WTC11 (cell line): ENCODE data around the gene BRI3. TPM values are rescaled to one million over a fixed set of nuclear protein-coding genes. Genes with fewer than 3 reads are reported as not detected.

Source experiments
- ATAC-seq: fragments of 200-7000 bp; cut with Tn5 transposase; 2 replicates; pipeline ENCODE4 v1.10.0; 2021; ENCODE audit warnings: mild to moderate bottlenecking, moderate library complexity
- CTCF ChIA-PET: fragments of 300-600 bp; sonication (Branson Sonifier 250); formaldehyde crosslinking; loops from one replicate; lab custom pipeline; 2021; ENCODE audit warnings: antibody characterized with exemption; lab: Charles Lee
- POLR2A ChIA-PET: fragments of 350-600 bp; sonication (Branson Sonifier 250); formaldehyde crosslinking; loops from one replicate; lab custom pipeline; 2021; ENCODE audit warnings: antibody characterized with exemption; lab: Charles Lee
- DNase-seq: peaks from one replicate; pipeline ENCODE4 v3.0.0; 2021; ENCODE audit warnings: low spot score
- H3K27ac Mint-ChIP-seq: 2 replicates; pipeline ENCODE4 v1.8.0; 2021; ENCODE audit warnings: mixed read lengths
- H3K27me3 Mint-ChIP-seq: 2 replicates; pipeline ENCODE4 v1.8.0; 2021; ENCODE audit warnings: low read depth, mild to moderate bottlenecking, moderate library complexity, mixed read lengths
- H3K36me3 Mint-ChIP-seq: 2 replicates; pipeline ENCODE4 v1.8.0; 2021; ENCODE audit warnings: mixed read lengths
- H3K4me1 Mint-ChIP-seq: 2 replicates; pipeline ENCODE4 v1.8.0; 2022; ENCODE audit warnings: mixed read lengths
- H3K4me3 Mint-ChIP-seq: 2 replicates; pipeline ENCODE4 v1.8.0; 2021; ENCODE audit warnings: mild to moderate bottlenecking, moderate library complexity, mixed read lengths
- H3K9me3 Mint-ChIP-seq: 2 replicates; pipeline ENCODE4 v1.8.0; 2021; ENCODE audit warnings: mixed read lengths
- AR ChIP-seq: fragments of 250-450 bp; sonication (Bioruptor Pico); IDR thresholded peaks from 2 replicates; pipeline ENCODE4 v1.9.0; 2021; ENCODE audit warnings: mild to moderate bottlenecking
- ATF1 ChIP-seq: sonication (generic); formaldehyde crosslinking; IDR thresholded peaks from 2 replicates; pipeline ENCODE4 v1.8.1; 2023; ENCODE audit warnings: mild to moderate bottlenecking, moderate library complexity, missing genetic modification reagents
- CREM ChIP-seq: sonication (generic); formaldehyde crosslinking; IDR thresholded peaks from 2 replicates; pipeline ENCODE4 v1.8.1; 2022; ENCODE audit warnings: mild to moderate bottlenecking, missing genetic modification reagents, moderate library complexity
- IRF2 ChIP-seq: sonication (generic); formaldehyde crosslinking; IDR thresholded peaks from 2 replicates; pipeline ENCODE4 v1.8.0; 2022; ENCODE audit warnings: low read depth, missing genetic modification reagents, borderline replicate concordance
- NR3C1 ChIP-seq: sonication (generic); formaldehyde crosslinking; conservative IDR thresholded peaks from 2 replicates; pipeline ENCODE4 v1.8.1; 2023; ENCODE audit warnings: low read depth, mild to moderate bottlenecking, missing genetic modification reagents
- TEAD4 ChIP-seq: sonication (generic); formaldehyde crosslinking; IDR thresholded peaks from 2 replicates; pipeline ENCODE4 v1.8.0; 2022; ENCODE audit warnings: mild to moderate bottlenecking, missing genetic modification reagents
- ZBTB21 ChIP-seq: sonication (generic); formaldehyde crosslinking; IDR thresholded peaks from 2 replicates; pipeline ENCODE4 v1.8.1; 2023; ENCODE audit warnings: mild to moderate bottlenecking, missing genetic modification reagents, borderline replicate concordance
- ZBTB43 ChIP-seq: sonication (generic); formaldehyde crosslinking; IDR thresholded peaks from 2 replicates; pipeline ENCODE4 v1.8.1; 2023; ENCODE audit warnings: mild to moderate bottlenecking, missing genetic modification reagents
- ZMAT4 ChIP-seq: fragments of 250-450 bp; sonication (Bioruptor Pico); IDR thresholded peaks from 2 replicates; pipeline ENCODE4 v1.9.0; 2021; ENCODE audit warnings: mild to moderate bottlenecking
- ZNF138 ChIP-seq: sonication (generic); formaldehyde crosslinking; conservative IDR thresholded peaks from 2 replicates; pipeline ENCODE4 v1.8.1; 2022; ENCODE audit warnings: mild to moderate bottlenecking, moderate library complexity, missing genetic modification reagents
- ZNF219 ChIP-seq: sonication (generic); formaldehyde crosslinking; IDR thresholded peaks from 2 replicates; pipeline ENCODE4 v1.8.0; 2023; ENCODE audit warnings: missing genetic modification reagents, mild to moderate bottlenecking, borderline replicate concordance
- ZNF263 ChIP-seq: sonication (generic); formaldehyde crosslinking; IDR thresholded peaks from 2 replicates; pipeline ENCODE4 v1.8.1; 2022; ENCODE audit warnings: low read depth, mild to moderate bottlenecking, moderate library complexity, missing genetic modification reagents
- ZNF281 ChIP-seq: sonication (generic); formaldehyde crosslinking; IDR thresholded peaks from 2 replicates; pipeline ENCODE4 v1.8.0; 2023; ENCODE audit warnings: mild to moderate bottlenecking, missing genetic modification reagents
- ZNF423 ChIP-seq: fragments of 250-450 bp; sonication (Bioruptor Pico); IDR thresholded peaks from 2 replicates; pipeline ENCODE4 v2.1.2; 2022; ENCODE audit warnings: mild to moderate bottlenecking, moderate library complexity
- total RNA-seq: library from RNA; stranded (reverse); gene quantifications from 3 replicates; pipeline ENCODE4 v1.2.3, GENCODE V29; 2021
- TF ChIP-seq, protein P1 (sequence below): sonication (generic); formaldehyde crosslinking; conservative IDR thresholded peaks from 2 replicates; pipeline ENCODE4 v1.8.1; 2023; ENCODE audit warnings: mild to moderate bottlenecking, low read depth, missing genetic modification reagents, moderate library complexity
- TF ChIP-seq, protein P2 (sequence below): sonication (generic); formaldehyde crosslinking; IDR thresholded peaks from 2 replicates; pipeline ENCODE4 v1.8.0; 2022; ENCODE audit warnings: mild to moderate bottlenecking, missing genetic modification reagents
- TF ChIP-seq, protein P3 (sequence below): sonication (generic); formaldehyde crosslinking; IDR thresholded peaks from 2 replicates; pipeline ENCODE4 v1.8.0; 2022; ENCODE audit warnings: missing genetic modification reagents

Gene BRI3
- total RNA-seq, 1 experiment from 2014 or later, result 112 TPM

- Mint-ChIP-seq H3K27ac (peak overlapping the region; percentile 94; the same call in 1 of the 2 replicates), H3K4me3 (no peak overlapping the region), H3K4me1 (peaks cover 2% of the 10 kb centered on the region; the same call in 1 of the 2 replicates), H3K36me3 (peaks cover 4% of the 10 kb centered on the region; the same call in 1 of the 2 replicates), H3K27me3 (no peaks in the 10 kb centered on the region), H3K9me3 (peaks cover 7% of the 10 kb centered on the region)
- TF ChIP-seq, protein P1, sequence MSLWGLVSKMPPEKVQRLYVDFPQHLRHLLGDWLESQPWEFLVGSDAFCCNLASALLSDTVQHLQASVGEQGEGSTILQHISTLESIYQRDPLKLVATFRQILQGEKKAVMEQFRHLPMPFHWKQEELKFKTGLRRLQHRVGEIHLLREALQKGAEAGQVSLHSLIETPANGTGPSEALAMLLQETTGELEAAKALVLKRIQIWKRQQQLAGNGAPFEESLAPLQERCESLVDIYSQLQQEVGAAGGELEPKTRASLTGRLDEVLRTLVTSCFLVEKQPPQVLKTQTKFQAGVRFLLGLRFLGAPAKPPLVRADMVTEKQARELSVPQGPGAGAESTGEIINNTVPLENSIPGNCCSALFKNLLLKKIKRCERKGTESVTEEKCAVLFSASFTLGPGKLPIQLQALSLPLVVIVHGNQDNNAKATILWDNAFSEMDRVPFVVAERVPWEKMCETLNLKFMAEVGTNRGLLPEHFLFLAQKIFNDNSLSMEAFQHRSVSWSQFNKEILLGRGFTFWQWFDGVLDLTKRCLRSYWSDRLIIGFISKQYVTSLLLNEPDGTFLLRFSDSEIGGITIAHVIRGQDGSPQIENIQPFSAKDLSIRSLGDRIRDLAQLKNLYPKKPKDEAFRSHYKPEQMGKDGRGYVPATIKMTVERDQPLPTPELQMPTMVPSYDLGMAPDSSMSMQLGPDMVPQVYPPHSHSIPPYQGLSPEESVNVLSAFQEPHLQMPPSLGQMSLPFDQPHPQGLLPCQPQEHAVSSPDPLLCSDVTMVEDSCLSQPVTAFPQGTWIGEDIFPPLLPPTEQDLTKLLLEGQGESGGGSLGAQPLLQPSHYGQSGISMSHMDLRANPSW (CRISPR knock-in tag), result no peak
- TF ChIP-seq ZMAT4, result no peak
- no peak for TF ChIP-seq ATF1 (CRISPR knock-in tag)
- no peak for TF ChIP-seq NR3C1
- no peak for TF ChIP-seq CREM (CRISPR knock-in tag)
- TF ChIP-seq, protein P2, sequence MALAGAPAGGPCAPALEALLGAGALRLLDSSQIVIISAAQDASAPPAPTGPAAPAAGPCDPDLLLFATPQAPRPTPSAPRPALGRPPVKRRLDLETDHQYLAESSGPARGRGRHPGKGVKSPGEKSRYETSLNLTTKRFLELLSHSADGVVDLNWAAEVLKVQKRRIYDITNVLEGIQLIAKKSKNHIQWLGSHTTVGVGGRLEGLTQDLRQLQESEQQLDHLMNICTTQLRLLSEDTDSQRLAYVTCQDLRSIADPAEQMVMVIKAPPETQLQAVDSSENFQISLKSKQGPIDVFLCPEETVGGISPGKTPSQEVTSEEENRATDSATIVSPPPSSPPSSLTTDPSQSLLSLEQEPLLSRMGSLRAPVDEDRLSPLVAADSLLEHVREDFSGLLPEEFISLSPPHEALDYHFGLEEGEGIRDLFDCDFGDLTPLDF, result no peak
- ATAC-seq, result no peak; the same call in 1 of the 2 replicates
- ChIA-PET CTCF (interaction anchor here (0.6 to 0.9 kb wide), 2 partner anchors 11 to 12 kb away, joined by 3 read pairs; no protein-coding TSS in a partner anchor), POLR2A (interaction anchor here (0.6 to 0.7 kb wide), 3 partner anchors 115 to 420 kb away, joined by 3 to 4 read pairs (median 3); no protein-coding TSS in a partner anchor)
- DNase-seq, result no peak
Measured at GRCh38 chr7:98265841-98266271, 15.6 kb upstream of the BRI3 start.

GRCh38 chr7:98266840-98267239 lies 14.6 kb upstream of the BRI3 start:
- Mint-ChIP-seq H3K4me1 (peaks cover 2% of the 10 kb centered on the region; the same call in 1 of the 2 replicates), H3K9me3 (peaks cover 4% of the 10 kb centered on the region), H3K27ac (no peak overlapping the region), H3K27me3 (no peaks in the 10 kb centered on the region), H3K4me3 (no peak overlapping the region), H3K36me3 (no peaks in the 10 kb centered on the region; the same call in 1 of the 2 replicates)
- POLR2A ChIA-PET, result no interaction called here
- DNase-seq, result no peak
- ATAC-seq, result no peak
- CTCF ChIA-PET, result interaction anchor here (0.6 to 2.9 kb wide), 3 partner anchors 16 to 224 kb away, joined by 3 to 9 read pairs (median 7); no protein-coding TSS in a partner anchor
- TF ChIP-seq ZNF423 (CRISPR knock-in tag), result no peak
- no peak for TF ChIP-seq IRF2
- TF ChIP-seq ZNF138, result no peak
- TF ChIP-seq, protein P3, sequence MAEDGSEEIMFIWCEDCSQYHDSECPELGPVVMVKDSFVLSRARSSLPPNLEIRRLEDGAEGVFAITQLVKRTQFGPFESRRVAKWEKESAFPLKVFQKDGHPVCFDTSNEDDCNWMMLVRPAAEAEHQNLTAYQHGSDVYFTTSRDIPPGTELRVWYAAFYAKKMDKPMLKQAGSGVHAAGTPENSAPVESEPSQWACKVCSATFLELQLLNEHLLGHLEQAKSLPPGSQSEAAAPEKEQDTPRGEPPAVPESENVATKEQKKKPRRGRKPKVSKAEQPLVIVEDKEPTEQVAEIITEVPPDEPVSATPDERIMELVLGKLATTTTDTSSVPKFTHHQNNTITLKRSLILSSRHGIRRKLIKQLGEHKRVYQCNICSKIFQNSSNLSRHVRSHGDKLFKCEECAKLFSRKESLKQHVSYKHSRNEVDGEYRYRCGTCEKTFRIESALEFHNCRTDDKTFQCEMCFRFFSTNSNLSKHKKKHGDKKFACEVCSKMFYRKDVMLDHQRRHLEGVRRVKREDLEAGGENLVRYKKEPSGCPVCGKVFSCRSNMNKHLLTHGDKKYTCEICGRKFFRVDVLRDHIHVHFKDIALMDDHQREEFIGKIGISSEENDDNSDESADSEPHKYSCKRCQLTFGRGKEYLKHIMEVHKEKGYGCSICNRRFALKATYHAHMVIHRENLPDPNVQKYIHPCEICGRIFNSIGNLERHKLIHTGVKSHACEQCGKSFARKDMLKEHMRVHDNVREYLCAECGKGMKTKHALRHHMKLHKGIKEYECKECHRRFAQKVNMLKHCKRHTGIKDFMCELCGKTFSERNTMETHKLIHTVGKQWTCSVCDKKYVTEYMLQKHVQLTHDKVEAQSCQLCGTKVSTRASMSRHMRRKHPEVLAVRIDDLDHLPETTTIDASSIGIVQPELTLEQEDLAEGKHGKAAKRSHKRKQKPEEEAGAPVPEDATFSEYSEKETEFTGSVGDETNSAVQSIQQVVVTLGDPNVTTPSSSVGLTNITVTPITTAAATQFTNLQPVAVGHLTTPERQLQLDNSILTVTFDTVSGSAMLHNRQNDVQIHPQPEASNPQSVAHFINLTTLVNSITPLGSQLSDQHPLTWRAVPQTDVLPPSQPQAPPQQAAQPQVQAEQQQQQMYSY, result no peak
- TF ChIP-seq ZBTB43, result no peak
- no peak for TF ChIP-seq AR
- TF ChIP-seq ZNF281, result no peak
- TF ChIP-seq ZNF219 (CRISPR knock-in tag), result no peak
- TF ChIP-seq ZBTB21 (CRISPR knock-in tag), result no peak
- no peak for TF ChIP-seq TEAD4 (CRISPR knock-in tag)
- TF ChIP-seq ZNF263, result no peak
